ENCODE measurements around the gene SEMA7A.
"Not testable (repeated sequence)": the region's sequence is repeated elsewhere in the genome, so short reads cannot be mapped to it uniquely, and the experiment has no call there.

Gene SEMA7A

GRCh38 chr15:74433592-74434262, at the start of gene SEMA7A:
TSS of gene SEMA7A (minus strand) at chr15:74433958. CDS start at chr15:74433918, 40 bp downstream.
- peak; percentile 50 to 64 for DNase-seq

GRCh38 chr15:74482661-74483060, 48.9 kb upstream of the SEMA7A start:
- no peak for DNase-seq

GRCh38 chr15:74480364-74480763, 46.6 kb upstream of the SEMA7A start:
- DNase-seq: not testable (repeated sequence)

GRCh38 chr15:74471621-74472020, 37.9 kb upstream of the SEMA7A start:
- not testable (repeated sequence) for DNase-seq

GRCh38 chr15:74470631-74471395, 37.1 kb upstream of the SEMA7A start:
- no peak for DNase-seq

GRCh38 chr15:74468341-74469032, 34.7 kb upstream of the SEMA7A start:
- DNase-seq: no peak

GRCh38 chr15:74466570-74466969, 32.8 kb upstream of the SEMA7A start:
- no peak for DNase-seq

GRCh38 chr15:74464897-74465296, 31.1 kb upstream of the SEMA7A start:
- DNase-seq: no peak

- DNase-seq: no peak
Observed at GRCh38 chr15:74464216-74464615, 30.5 kb upstream of the SEMA7A start.

GRCh38 chr15:74463634-74464033, 29.9 kb upstream of the SEMA7A start:
- no peak for DNase-seq

GRCh38 chr15:74461847-74462511, 28.2 kb upstream of the SEMA7A start:
- DNase-seq: no peak

GRCh38 chr15:74460871-74461846, 27.4 kb upstream of the SEMA7A start, which contains the start of gene UBL7:
TSS of gene UBL7 (minus strand) at chr15:74461160. CDS start at chr15:74458867, 2,293 bp downstream.
- peak; percentile 96 to 98 for DNase-seq

- DNase-seq: no peak
Observed at GRCh38 chr15:74460298-74460697, 26.5 kb upstream of the SEMA7A start.

GRCh38 chr15:74459798-74460197, 26.0 kb upstream of the SEMA7A start:
- DNase-seq: not testable (repeated sequence)

- no peak for DNase-seq
Observed at GRCh38 chr15:74458473-74458872, 24.7 kb upstream of the SEMA7A start.

- DNase-seq: not testable (repeated sequence)
Observed at GRCh38 chr15:74457036-74457435, 23.3 kb upstream of the SEMA7A start.

- DNase-seq: no peak
Observed at GRCh38 chr15:74454764-74455500, 21.2 kb upstream of the SEMA7A start.

GRCh38 chr15:74453925-74454763, 20.4 kb upstream of the SEMA7A start:
- DNase-seq: no peak

- no peak for DNase-seq
Observed at GRCh38 chr15:74451861-74452835, 18.4 kb upstream of the SEMA7A start.
